ENCODE data around the gene NUDT19.
A peak's percentile ranks its signal among the peaks of the same experiment; 100 is the strongest.
"Not testable (repeated sequence)": the region's sequence is repeated elsewhere in the genome, so short reads cannot be mapped to it uniquely, and the experiment has no call there.

The NUDT19 gene

GRCh38 chr19:32675720-32676185, 15.9 kb upstream of the NUDT19 start, which contains the start of gene RGS9BP:
Gene RGS9BP (plus strand): TSS chr19:32675848. CDS start chr19:32676264, 416 bp downstream.
- peak; percentile 13 for DNase-seq

- no peak for DNase-seq
Measured at GRCh38 chr19:32676186-32676894, 15.3 kb upstream of the NUDT19 start.

DNA sequence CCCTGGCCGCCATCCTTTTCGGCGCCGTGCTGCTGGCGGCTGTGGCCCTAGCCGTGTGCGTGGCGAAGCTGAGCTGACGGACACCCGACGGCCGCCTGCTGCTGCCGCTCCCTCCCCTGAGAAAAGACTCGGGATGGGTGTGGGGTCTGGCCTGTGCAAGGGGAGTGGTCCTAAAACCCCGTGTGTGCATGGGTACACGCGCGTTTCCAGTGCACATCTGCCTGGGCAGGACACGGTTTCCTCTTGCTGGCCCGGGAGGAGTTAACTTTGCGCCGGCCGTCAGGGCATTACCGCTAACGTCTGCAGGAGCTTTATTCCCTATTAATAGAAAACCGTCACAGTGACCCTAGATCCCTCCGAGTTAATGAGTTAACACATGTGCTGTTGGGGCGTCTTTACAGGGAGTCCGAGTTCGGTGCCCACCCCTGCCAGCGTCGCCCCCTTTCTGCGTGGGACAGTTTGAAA, 14.7 kb upstream of the NUDT19 start:
- no peak for DNase-seq

GRCh38 chr19:32677657-32678056, 14.0 kb upstream of the NUDT19 start:
- no peak for DNase-seq

- no peak for DNase-seq
Measured at GRCh38 chr19:32680986-32681385, 10.6 kb upstream of the NUDT19 start.

DNA sequence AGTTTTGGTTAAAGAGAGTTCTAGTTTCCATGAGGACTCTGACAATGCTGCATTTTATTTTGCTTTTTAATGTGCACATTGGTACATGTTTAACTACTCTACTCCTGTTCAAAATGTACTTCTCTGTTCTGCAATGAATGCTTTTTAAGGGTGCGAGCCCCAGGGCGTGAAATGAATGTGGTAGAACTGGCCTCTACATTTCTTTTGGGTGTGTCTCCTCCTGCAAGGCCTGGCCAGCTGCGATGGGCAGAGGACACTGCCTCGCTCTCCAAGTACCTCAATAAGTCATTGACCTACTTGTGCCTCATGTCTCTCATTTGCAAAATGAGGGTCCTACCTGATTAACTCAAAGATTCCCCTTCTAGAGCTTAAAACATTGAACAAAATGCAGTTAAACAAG, 9.3 kb upstream of the NUDT19 start:
- DNase-seq: no peak

DNA sequence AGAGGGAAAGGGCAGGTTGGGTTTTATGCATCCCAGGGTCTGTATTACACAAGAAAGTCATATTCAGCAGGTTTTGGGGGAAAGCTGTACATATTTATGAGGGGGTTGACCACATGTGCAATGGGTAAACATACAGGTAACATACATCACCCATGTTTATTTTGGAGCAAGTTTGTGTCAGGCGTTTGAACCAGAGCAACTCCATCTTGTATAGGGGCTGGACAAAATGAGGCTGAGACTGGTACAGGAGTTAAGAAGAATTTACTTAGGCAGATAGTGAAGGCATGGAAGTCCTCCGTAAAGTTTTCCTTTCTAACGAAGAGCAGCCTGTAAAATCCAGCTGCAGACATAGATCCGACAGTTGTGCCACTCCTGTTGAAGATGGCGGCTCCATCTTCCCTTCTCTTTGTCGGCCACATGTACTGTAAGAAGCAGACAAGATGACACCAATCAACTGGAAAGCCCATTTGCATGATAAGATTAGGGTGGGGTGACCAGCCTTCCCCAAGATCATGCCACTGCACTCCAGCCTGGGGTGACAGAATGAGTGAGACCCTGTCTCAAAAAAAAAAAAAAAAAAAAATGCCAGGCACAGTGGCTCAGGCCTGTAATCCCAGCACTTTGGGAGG, 4.7 kb upstream of the NUDT19 start:
- DNase-seq: no peak

DNA sequence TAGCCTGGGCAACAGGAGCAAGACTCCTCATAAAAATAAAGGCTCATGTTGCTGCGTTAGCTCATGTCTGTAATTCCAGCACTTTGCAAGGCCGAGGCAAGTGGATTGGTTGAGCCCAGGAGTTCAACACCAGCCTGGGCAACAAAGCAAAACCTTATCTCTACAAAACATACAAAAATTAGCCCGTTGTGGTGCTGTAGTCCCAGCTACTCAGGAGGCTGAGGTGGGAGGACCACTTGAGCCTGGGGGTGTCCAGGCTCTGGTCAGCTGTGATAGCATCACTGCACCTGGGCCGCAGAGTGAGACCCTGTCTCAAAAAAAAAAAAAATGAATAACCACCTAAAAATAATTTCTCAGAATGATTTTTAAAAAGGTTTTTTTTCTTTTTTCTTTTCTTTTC, 3.9 kb upstream of the NUDT19 start:
- DNase-seq: no peak

GRCh38 chr19:32688311-32688710, 3.3 kb upstream of the NUDT19 start:
- no peak for DNase-seq

DNA sequence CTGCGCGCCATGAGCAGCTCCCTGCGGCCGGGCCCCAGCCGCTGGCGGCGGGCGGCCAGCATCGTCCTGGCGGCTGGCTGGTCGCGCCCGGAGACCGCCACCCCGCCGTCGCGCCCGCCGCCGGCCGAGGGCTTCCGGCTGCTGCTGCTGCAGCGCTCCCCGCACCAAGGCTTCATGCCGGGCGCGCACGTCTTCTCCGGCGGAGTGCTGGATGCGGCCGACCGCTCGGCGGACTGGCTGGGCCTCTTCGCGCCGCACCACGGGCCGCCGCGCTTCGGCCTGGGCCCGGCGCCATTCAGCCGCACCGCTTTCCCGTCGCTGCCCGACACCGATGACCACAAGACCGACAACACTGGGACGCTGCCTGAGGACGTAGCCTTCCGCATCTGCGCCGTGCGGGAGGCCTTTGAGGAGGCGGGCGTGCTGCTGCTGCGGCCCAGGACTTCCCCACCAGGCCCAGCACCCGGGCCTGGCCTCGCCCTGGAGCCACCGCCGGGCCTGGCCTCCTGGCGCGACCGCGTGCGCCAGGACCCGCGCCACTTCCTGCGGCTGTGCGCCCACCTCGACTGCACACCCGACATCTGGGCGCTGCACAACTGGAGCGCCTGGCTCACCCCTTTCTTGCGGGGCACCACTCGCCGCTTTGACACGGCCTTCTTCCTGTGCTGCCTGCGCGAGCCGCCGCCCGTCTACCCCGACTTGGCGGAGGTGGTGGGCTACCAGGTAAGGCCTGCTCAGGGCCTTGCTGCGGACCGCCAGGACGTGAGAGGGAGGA, 518 bp downstream of the NUDT19 start:
- no peak for DNase-seq

DNA sequence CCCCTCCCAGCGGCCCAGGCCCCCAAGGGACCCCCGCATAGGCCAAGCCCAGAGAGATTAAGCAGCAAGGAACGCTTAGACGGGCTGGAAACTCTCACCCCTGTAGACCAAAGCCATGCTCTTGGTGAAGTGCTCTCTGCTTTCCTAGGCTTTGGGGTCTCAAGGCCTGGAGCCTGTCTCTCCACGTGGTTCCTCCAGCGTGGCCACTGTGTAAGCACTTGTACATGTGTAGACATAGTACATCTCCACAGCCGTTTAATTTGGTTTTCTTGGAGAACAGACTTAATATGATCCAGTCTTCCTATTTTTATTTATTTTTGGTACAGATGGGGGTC, 1.1 kb downstream of the NUDT19 start:
- DNase-seq: no peak

- DNase-seq: not testable (repeated sequence)
Measured at GRCh38 chr19:32693151-32694108, 1.8 kb downstream of the NUDT19 start.

DNA sequence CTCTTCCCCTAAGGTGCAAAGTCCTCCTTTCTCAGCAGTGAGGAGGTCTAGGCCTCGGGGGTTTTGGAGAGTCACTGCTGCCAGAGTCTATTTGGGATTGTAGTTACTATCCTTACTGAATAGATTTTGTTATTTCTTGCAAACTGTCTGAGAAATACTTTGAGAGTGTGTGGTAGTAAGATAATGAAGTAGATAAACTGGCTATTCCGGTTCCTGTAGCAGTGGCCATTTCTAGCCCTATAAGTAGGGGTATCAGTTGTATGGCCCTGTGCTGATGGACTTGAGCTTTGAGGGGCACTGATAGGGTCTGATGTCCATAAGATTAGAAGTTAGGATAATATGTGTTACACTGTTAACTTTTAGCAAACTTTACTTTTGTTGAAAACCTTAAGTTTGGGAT, 2.7 kb downstream of the NUDT19 start:
- DNase-seq: not testable (repeated sequence)

GRCh38 chr19:32694851-32695250, 3.2 kb downstream of the NUDT19 start:
- not testable (repeated sequence) for DNase-seq

DNA sequence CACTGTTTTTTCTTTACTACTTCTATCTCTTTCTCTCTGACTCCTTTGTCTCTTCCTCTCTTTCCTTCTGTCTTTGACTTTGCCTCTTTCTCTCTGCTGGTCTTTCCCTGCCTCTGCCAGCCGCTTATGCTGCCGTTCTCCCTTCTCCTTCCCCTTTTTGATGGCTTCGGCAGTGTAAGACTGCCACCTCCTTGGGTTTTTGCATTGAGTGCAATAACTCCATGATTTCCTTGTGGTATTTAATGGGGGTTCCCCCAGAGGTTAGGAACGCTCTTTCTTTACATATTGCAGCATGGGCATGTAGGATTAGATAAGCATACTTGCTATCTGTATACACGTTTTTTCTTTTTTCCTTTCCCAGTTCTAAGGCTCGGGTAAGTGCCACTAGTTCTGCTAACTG, 3.9 kb downstream of the NUDT19 start:
- not testable (repeated sequence) for DNase-seq

DNA sequence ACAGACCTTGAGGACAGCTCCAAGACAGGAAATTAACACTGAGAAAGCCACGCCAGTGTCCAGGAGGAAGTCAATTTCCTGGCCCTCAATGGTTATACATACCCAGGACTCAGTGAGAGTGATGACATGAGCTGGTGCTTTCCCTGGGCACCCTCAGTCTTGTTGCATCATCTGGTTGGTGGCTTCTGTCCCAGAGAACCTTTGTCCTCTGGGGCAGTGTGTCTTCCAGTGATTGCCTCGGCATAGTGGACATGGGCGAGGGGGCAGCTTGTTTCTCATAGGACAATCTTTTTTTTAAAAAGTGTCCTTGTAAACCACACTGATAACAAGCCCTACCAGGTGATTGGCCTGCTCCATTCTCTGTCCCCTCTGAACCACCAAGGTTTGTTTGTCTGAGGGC, 5.2 kb downstream of the NUDT19 start:
- DNase-seq: not testable (repeated sequence)

DNA sequence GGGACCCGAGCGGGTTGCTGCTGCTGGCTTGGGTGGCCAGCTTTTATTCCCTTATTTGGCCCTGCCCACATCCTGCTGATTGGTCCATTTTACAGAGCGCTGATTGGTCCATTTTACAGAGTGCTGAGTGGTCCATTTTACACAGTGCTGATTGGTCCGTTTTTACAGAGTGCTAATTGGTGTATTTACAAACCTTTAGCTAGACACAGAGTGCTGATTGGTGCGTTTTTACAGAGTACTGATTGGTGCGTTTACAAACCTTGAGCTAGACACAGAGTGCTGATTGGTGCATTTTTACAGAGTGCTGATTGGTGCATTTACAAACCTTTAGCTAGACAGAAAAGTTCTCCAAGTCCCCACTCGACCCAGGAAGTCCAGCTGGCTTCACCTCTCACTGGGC, 8.5 kb downstream of the NUDT19 start:
- DNase-seq: not testable (repeated sequence)

- no peak for DNase-seq
Measured at GRCh38 chr19:32702010-32702409, 10.4 kb downstream of the NUDT19 start.

GRCh38 chr19:32704006-32704405, 12.4 kb downstream of the NUDT19 start:
- DNase-seq: not testable (repeated sequence)

- no peak for DNase-seq
Measured at GRCh38 chr19:32708457-32708856, 16.8 kb downstream of the NUDT19 start.

- DNase-seq: no peak
Measured at GRCh38 chr19:32709032-32709431, 17.4 kb downstream of the NUDT19 start.

DNA sequence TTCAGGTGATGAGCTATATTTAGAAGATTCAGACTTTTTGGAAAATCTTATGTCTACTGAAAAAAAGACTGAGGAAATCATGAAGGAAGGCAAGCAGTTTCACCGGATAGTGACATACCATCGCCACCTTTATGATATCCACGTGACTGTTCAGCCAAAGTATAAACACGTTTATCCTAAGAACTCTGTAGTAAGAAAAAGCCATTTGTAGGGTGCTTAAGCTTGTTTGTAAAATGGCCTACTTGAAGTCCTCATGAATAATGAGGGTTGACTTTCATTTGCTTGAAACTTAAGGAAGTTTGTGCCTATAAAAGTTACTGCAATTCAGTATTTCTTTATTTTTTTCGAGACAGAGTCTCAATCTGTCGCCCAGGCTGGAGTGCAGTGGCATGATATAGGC, 20.1 kb downstream of the NUDT19 start:
- no peak for DNase-seq

DNA sequence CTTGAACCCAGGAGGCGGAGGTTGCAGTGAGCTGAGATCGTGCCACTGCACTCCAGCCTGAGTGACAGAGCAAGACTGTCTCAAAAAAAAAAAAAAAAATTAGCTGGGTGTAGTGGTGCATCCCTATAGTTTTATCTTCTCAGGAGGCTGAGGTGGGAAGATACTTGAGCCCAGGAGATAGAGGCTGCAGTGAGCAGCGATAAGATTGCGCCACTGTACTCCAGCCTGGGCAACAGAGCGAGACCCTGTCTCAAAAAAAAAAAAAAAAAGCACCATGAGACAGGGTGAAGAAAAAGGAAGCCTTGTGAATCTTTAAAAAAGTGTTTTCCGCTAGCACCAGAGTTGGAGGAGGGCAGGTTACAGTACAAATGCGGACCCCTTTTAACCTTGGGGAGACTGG, 24.6 kb downstream of the NUDT19 start:
- not testable (repeated sequence) for DNase-seq
